HG02852 (cell line): ENCODE results near the gene PODNL1.

Experiments
- ATAC-seq: cut with Tn5 transposase; IDR thresholded peaks from one replicate; pipeline ENCODE4 v1.9.1; 2021; ENCODE audit warnings: mild to moderate bottlenecking, moderate library complexity; ENCODE audit not compliant: unreplicated experiment

Gene PODNL1

GRCh38 chr19:13959141-13959961 lies 21.1 kb upstream of the PODNL1 start:
- no peak for ATAC-seq

- ATAC-seq: no peak
Observed at GRCh38 chr19:13958043-13958442, 19.8 kb upstream of the PODNL1 start.

- no peak for ATAC-seq
Observed at GRCh38 chr19:13957051-13957450, 18.8 kb upstream of the PODNL1 start.

- ATAC-seq: no peak
Observed at GRCh38 chr19:13956365-13956744, 18.1 kb upstream of the PODNL1 start.

GRCh38 chr19:13955662-13956364 lies 17.6 kb upstream of the PODNL1 start:
- ATAC-seq: no peak

GRCh38 chr19:13954185-13954584 lies 16.0 kb upstream of the PODNL1 start:
- ATAC-seq: no peak

- no peak for ATAC-seq
Observed at GRCh38 chr19:13952931-13953531, 14.8 kb upstream of the PODNL1 start.

GRCh38 chr19:13952154-13952930 lies 14.1 kb upstream of the PODNL1 start, which contains the start of gene DCAF15:
TSS of gene DCAF15 (plus strand) at chr19:13952509. CDS start at chr19:13952513, 4 bp downstream.
- peak; percentile 97 for ATAC-seq

- ATAC-seq: no peak
Observed at GRCh38 chr19:13951799-13952153, 13.6 kb upstream of the PODNL1 start.

- ATAC-seq: no peak
Observed at GRCh38 chr19:13951043-13951442, 12.8 kb upstream of the PODNL1 start.

- ATAC-seq: no peak
Observed at GRCh38 chr19:13946414-13946813, 8.2 kb upstream of the PODNL1 start.

- no peak for ATAC-seq
Observed at GRCh38 chr19:13942023-13942684, 3.9 kb upstream of the PODNL1 start.

- ATAC-seq: no peak
Observed at GRCh38 chr19:13937479-13938300, 527 bp downstream of the PODNL1 start.

- no peak for ATAC-seq
Observed at GRCh38 chr19:13935765-13936510, 2.3 kb downstream of the PODNL1 start.

GRCh38 chr19:13934785-13935109 lies 3.5 kb downstream of the PODNL1 start:
- no peak for ATAC-seq

- ATAC-seq: no peak
Observed at GRCh38 chr19:13932911-13933393, 5.3 kb downstream of the PODNL1 start.

- no peak for ATAC-seq
Observed at GRCh38 chr19:13932149-13932637, 6.0 kb downstream of the PODNL1 start.

GRCh38 chr19:13931391-13932148 lies 6.6 kb downstream of the PODNL1 start:
- no peak for ATAC-seq
